ENCODE results near the gene IZUMO4.
"Not testable (repeated sequence)": the region's sequence is repeated elsewhere in the genome, so short reads cannot be mapped to it uniquely, and the experiment has no call there.

IZUMO4 gene

DNA sequence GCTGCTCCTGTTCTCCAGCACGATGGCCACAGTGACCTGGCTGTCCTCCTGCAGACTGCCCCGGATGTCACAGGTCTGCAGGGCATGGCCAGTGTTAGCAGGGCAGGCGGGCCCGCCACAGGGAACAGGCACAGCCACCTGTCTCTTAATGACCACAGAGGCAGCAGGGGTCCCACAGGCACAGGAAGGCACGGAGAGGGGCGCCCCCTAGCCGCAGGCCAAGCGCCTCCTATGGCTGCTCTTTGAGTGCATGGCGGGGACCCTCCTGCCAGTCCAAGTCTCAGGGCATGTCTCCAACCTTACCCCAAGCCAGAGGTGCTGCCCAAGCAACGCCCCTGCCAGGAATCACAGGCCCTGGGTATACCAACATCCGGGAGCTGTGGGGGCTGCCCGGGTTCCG, 14.1 kb downstream of the IZUMO4 start:
- DNase-seq, result no peak

DNA sequence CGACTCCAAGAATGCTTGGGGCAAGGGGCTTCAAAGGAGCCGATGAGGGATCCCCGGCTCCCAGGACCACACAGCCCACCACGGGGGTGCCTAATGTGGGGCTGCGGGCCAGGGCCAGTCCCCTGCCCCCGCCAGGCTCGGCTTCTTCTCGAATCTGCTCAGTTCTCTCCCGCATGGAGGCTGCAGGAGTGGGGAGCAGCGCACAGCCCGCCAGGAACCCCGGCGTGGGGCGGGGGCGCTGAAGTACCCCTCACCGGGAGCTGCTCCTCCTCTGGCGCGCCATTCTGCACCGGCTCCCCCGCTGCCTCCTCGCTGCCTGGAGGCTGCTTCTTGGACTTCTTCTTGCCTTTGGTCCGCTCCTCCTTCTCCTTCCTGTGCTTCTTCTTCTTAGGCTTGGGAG, 14.7 kb downstream of the IZUMO4 start:
- DNase-seq, result no peak

DNA sequence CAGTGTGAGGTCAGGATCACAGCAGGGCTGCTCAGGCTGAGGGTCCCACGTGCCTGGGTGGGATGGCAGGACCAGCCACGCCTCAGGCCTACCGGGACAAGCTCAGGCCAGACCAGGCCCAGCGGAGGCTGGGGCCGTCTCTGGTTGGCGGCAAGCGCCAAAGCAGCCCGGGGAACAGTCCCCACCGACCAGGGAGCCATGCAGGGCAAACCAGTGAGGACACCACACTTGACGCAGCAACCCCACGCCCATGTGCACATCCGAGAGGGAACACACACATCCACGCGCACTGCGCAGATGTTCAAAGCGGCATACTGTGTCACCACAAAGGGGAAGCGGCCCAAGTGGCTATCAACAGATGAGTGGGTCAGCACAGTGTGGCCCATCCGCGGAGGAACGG, 15.2 kb downstream of the IZUMO4 start:
- DNase-seq, result no peak

DNA sequence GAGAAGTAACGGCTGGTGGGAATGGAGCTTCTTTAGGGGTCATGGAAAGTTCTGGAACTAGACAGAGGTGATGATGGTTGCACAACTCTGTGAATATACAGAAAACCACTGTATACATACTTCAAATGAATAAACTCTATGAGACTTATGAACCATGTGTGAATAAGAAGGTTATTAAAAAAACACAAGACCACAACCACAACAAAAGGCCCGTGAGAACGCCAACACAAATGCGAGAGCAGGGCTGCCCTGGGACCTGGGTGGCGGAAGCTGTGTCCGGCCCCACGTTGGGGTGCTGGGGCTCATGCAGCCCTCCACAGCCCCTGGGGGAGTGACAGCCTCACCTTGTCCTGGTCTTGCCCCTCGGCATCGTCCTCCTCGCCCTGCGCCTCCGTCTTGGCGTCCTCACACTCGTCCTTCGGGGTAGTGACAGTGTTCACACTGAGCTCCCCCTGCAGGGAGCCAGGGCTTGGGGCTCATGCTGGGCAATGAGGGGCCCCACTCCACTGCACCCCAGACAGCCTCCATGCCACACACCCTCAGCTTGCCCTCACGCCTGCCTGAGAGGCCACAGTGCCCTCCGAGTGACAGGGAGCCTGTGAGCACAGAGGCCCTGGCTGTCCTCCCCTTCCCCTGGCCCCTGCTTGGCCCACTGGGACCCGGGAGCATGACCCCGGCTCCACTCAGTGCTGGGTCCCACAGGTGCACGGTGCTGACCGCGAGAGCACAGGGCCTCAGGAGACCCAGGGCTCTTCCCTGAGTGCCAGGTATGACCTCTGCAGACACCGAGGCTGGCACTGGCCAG, 16.0 kb downstream of the IZUMO4 start:
- no peak for DNase-seq

DNA sequence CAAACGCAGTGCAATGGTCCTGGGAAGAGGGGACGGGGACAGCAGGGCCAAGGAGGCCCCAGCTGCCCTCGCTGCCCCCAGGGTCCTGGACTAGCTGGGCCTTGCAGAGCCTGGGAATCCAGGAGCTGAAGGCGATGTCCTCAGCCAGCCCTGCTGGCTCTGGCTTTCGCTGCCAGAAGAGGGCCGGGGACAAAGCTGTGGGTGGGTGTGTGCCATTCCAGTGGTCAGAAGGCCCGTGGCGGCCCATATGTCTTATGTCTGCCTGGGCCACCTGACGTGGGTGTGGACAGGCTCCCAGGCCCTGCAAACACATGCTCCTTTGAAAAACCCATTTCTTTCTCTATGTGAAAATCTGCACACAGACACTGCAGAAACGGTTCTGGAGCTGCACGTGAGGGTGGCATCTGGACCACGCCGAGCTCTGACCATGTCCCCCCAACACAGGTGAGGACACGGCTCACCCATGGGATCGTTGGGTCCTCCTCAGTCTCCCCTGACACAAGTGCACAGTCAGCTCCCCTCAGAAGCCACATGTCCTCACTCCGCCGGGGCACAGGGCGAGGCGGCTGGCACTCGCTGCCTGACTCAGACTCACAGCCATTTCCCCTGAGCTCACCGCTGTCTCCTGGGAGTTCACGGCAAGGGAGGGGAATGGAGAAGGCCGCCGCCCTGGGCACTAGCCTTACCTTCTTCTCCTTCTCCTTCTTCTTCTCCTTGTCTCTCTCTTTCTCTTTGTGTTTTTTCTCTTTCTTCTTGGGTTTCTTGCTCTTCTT, 16.9 kb downstream of the IZUMO4 start:
- no peak for DNase-seq

DNA sequence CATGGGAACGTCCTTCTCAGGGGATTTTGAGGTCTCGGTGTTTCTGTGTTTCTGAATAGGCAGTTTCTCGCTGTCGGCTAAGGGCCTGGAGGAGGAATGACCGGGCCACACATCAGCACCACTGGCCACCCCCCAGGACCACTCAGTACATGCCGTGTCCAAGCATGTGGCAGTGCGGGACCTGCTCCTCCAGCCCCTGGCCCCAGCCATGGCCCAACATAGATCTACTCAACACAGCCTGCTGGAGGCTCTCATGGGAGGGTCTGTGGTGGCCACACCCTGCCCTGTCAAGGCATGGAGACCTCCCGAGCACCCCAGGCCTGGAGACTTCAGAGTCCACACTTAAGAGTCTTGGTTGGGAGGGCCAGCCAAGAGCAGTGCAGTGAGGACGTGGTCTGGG, 17.5 kb downstream of the IZUMO4 start:
- DNase-seq, result no peak

DNA sequence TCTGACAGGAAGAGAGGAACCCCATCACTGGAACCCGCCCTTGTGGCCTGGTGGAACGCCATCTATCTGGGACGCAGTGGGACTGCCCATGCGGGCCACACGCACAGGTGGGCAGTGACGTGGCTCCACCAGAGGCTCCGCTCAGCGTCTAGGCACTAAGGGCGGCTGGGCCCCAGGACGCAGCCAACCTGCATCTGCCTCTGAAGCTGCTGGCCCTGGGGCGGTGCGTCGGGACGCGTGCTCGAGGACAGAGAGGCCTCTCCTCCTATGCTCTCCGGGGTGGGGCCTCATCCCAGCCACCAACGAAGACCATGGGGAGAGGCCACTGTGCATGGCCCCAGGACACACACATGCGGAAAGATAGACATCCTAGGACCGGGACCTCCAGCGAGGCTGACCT, 18.1 kb downstream of the IZUMO4 start:
- no peak for DNase-seq

DNA sequence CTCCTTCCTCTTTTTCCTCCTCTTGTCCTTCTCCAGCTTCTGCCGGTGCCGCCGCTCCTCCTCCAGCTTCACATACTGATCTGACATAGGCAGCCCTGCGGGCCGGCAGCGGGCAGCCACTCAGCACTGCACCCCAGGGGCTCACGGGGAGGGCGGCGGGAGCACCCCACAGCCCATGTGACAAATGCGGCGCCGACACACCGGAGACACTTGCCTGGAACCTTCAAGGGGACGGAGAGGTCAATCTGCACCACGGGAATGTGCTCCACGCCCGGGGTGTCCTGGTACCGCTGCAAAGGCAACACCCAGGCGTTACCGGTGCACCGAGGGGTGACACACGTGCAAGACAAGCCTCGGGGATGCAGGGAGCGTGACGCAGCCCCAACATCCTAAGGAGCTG, 18.6 kb downstream of the IZUMO4 start:
- no peak for DNase-seq

DNA sequence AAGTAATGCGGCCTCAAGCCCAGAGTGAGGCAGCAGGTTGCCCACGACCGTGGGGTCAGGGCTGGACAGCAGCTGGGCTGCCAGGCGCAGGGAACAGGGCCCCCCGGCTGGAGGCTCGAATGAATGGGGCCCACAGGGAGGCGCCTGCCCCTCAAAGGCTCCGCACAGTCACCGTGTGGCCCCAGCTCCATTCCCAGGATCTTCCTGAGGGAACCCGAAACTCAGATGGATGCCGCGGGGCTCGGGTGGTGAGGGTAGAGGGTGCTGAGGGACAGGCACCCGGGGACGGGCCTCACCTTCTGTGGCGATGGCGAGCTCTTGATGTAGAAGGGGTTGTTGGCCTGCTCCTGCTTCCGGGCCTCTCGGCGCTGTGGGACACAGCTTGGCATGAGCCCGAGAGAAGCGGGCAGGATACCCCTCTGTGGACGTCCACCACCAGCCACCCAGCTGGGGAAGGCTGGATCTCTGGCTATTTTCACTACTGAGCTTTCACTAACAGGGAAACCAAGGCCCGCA, 19.3 kb downstream of the IZUMO4 start:
- DNase-seq, result no peak

DNA sequence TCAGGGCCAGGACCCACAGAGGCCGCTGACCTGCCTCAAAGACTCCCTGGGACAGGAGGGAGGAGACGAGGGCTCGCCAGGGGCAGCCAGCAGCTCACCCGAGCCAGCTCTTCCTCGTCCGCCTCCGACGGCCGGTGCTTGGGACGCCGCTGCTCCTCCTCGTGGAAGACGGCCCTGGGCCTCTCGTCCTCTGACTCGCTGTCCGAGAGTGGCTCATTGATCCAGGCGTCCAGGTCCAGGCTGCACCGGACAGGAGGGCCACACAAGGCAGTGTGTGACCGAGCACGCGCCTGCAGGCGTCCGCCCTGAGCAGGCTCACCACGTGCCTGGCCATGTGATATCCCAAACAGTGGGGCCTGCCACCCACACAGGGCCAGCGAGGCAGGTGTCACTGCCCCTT, 19.8 kb downstream of the IZUMO4 start:
- DNase-seq, result no peak

DNA sequence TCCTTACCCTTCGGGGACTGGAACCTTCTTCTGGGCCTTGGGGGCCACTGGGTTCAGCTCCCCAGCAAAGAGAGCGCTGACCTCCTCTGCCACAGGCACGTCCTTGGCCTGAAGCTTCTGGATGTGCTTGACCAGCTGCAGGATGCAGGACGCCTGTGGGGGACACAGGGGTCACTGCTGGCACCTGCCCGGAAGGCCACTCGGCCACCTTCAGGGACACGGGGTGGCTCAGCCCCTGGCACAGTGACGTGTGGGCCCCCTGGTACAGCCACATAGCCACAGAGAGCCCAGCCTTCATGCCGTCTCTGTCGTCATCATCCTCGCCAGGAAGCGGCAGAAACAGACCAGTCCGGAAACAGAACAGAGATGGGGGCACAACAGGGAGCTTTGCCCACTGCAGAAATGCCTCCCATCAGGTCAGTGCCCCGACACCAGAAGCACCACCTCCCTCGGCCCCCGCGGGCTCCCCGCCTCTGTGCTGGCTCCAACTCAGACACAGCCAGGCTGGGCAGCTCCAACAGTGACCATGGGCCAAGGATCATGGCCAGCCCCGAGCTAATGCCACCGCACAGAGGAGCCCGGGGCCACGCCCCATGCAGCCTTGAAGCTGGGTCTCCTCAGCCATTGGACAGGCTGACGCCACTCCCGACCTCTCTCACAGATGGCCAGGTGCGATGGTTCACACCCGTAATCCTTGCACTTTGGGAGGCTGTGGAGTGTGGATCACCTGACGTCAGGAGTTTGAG, 20.7 kb downstream of the IZUMO4 start:
- DNase-seq, result no peak

DNA sequence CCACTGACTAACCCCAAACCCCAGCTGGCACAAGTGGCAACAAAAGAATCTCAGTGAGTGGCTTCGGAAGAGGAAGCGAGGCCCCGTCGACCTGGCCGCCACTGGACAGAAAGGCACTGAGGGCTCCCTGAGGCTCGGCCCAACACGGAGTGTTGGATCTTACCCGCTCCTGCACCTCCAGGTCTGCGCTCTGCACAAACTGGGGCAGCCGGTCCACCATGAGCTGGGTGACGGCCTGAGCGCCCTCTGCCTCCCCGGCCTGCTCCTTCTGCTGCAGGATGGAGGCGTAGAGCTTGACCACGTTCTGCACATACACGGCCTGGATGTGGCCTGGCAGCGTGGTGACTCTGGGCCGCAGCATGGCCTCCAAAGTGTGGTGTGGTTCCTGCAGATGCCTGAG, 21.7 kb downstream of the IZUMO4 start:
- DNase-seq, result no peak

DNA sequence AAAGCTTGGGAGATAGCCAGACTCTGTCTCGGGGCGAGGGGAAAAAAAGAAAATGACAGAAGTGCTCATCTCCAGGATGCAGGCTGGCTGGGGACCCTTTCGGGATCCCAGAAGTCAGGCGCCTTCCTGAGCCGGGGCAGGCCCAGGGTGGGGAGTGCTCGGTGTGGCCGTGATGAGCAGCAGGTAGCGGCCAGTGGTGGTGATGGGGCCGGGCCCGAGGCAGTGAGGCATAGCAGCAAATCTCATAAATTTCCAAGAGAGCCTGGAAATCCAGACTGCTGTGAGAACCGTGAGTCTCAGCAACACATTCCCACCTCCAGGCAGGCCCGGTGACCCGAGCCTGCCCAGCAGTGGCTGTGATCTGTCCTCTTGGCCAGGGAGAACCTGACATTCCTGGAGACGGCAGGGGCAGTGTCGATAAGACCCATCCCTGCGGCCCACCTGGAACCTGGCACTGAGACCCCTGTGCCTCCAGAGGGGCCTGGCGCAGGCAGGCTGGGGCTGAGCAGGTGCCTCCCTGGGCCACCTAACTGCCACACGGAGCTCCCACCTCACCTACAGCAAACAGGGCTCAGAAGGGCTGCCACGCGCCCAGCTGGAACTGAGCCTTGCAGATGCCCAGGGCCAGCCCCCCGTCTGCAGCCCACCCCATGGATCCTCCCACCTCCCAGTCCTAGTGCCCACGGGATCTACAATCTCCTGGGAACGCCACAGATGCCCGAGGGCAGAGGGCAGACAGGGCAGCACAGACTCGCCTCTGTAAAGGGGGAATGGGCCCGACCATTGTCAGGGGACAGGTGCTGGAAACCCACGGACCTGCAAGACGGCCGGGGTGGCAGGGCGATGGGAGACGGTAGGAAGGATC, 23.4 kb downstream of the IZUMO4 start:
- DNase-seq, result no peak

DNA sequence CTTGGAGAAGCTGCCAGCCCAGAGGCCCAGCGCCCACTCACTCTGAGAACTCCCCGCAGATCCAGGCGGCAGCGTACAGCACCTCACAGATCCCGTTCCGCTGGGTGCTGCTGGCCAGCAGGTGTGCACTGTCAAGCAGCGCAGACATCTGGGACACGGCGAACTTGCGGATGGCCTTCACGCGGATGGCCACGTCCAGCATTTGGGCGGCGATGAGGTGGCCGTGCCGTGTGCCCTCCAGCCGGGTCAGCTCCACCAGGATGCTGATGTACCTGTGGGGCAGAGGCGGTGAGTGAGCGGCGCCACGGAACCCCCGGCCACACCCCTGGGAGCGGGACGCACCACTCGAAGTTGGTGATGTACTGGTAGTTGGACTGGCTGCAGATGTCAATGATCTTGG, 24.1 kb downstream of the IZUMO4 start:
- DNase-seq, result no peak

DNA sequence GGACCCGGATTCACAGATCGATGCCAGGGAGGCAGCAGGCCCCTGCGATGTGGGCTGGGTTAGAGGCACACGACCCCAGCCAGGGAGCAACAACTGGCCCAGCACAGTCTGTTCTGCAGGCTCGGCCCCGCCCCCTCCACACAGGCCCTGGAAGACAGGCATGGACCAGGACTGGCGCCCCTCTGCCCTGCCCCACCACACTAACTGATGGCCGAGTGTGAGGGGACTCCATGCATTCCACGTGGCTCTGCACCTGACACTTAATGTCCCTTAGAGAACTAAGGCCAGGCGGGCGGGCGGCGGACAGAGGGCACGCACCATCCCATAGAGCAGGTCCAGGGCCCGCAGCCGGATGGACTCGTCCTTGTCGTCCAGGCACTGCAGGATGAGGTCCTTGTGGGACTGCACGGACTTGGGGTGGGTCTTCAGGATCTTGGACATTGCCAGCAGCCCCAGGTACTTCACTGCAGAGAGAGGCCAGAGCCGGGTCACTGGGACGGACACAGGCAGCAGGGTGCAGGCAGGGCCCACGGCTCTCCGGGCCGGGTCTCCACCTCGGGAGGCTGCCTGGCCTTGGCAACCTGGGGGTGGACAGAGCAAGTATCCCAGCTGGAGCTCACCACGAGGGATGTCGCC, 24.8 kb downstream of the IZUMO4 start:
- DNase-seq, result no peak

DNA sequence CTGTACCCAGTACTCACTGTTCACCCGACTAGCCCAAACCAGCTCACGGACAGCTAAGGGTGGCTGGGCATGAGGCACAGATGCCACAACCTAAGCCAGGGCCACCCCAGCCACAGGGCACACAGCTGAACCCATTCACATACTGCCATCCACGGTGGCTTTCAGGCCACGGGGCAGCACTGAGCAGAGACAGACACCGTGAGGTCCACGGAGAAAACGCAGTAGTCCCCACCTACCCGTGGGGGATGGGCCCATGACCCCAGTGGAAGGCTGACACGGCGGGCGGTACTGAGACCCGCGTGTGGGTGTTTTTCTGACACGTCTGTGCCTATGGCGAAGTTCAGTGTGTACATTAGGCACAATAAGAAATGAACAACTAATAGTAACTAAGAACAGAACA, 25.5 kb downstream of the IZUMO4 start:
- DNase-seq, result no peak

DNA sequence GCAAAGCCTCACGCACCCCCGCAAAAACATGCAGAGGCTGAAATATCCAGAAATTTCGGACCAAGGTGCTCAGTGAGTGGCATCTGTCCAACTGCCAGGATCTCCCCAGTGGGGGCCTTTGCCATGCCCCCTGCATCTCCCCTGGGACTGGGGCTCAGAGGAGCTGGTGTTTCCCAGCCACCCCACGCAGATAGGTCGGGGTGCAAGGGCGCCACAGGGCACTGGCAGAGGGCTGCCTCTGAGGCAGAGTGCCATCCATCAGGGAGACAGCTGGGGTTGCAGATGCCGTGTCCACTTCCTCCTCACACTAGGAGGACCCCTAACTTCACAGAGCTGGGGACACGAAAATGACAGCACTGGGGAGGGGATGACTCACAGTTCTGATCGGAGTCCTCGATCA, 26.3 kb downstream of the IZUMO4 start:
- DNase-seq, result no peak

DNA sequence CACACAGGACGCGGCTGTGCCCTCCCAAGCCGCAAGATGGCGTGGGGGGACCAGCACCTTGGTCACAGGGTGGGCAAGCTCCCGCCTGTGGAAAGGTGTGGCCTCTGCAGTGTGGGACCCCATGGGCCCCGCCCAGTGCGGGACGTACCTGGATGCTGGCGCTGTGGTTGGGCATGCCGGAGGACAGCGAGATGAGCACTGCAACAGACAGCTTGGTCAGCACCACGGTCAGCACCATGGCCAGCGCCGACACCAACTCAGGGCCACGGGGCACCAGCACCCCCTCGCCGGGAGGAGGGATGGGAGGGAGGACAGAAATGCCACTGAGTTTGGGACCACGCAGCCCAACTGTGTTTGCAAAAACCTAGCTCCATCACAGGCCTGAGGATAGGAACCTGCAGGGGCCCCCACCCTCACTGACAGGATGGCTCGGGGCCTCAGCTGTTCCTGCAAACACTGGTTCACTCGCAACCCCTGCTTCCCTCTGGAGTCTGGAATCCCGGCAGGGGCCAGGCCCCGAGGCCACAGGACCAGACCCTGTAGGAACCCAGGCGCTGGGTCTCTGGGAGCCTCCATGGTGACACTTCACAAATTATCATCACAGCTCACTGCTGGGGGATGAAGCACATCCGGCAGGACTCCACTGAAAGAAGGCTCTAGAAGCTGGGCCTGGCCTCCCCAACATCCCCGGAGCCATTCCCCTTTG, 27.1 kb downstream of the IZUMO4 start:
- DNase-seq, result no peak

DNA sequence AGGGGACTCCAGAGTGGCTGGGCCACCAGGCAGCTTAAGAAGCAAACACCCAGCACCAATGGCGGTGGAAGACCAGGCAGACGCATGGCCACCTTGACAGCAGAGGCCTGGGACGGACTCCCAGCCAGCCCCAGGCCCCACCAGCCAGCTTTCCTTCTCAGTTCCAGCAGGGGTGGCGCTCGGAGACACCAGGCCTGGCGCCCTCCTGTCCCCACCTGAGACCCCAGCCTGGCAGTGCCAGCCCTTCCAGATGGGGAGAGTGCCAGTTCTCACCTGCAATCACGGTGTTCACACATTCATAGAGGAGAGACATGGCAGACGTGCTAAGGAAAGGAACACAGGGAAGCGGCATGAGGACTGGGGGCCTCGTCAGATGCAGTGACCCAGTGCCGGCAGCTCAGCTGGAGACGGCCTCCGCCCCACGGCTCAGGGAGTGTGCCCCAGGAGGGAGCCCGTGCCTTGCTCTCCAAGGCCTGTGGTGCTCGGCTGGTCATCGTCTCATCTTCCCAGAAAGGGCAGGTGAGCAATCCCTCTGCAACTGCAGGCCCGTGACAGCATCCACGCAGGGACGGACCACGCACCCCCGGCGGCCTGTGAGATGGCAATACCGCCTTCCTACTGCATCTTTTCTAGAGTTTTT, 30.3 kb downstream of the IZUMO4 start:
- DNase-seq, result no peak

DNA sequence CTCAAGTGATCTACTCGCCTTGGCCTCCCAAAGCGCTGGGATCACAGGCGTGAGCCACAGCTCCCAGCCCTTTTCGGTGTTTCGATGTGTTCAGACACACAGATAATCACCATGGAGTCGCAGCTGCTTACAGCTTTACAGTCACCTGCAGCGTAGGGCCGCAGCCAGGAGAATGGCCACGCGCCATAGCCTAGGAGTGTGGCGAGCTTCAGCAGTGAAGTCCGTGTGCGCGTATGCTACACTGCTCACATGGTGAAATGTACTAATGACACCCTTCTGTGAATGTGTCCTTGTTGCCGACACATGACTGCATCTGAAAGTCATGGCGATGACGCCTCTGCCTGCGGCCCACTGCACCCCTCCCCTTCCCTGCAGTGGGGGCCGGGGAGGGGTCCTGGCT, 31.0 kb downstream of the IZUMO4 start:
- DNase-seq, result no peak

DNA sequence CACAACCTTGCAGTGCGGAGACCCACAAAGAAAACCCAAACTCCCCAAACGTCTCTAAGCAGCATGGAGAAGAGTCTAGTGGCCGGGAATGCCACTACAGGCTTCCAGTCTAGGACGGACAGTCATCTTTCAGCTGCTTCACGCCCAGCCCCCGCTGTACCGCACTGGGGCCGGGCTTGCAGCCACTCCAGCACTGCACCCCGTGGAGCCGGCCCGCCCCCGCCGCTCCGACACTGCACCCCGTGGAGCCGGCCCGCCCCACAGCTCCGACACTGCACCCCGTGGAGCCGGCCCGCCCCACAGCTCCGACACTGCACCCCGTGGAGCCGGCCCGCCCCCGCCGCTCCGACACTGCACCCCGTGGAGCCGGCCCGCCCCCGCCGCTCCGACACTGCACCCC, 31.5 kb downstream of the IZUMO4 start:
- DNase-seq, result not testable (repeated sequence)
